ENCODE measurements around the gene KCNK16.

The KCNK16 gene

GRCh38 chr6:39322306-39322850 is at the start of gene KCNK16:
Gene KCNK16 (minus strand): TSS chr6:39322702. CDS start chr6:39322540, 162 bp downstream.
- no peak for DNase-seq (ENCODE audit: low read depth)

DNA sequence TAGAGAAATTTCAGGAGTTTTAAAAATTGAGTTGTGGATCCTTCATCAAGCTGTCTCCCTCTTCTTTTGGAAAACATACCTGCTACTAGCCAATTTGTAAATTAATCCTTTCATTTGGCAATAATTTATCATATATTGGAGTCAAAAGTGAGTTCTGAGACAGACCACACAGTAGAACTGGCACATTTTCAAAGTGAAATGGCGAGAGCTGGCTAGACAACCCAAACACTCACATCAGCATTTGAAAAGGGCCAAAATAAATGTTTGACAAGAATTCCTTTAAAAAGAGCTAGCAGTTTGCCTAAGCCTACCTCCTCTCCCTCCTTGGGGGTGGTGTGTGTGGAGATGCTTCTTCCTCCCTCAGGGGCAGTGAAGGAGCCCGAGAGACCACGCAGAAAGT is 47.9 kb upstream of the KCNK16 start:
- DNase-seq (ENCODE audit: low read depth) = no peak

DNA sequence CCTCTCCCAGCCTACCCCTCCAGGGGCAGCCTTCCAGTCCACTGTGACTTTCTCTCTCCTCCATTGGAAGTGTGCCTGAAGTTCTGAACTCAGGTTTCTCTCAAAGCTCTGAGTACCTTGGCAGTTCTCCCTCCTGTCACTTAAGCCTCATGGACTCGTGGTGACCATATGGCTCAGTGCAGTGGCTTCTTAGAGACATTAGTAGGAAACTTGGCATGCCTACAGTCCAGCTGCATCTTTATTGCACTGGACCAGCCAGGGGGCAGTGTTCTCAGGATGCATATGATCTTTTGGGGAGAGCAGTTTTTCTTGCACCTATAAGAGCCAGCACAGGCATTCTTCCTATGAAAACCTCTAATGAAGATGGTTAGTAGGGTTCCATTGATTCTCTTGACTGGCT is 47.5 kb upstream of the KCNK16 start:
- no peak for DNase-seq (ENCODE audit: low read depth)

DNA sequence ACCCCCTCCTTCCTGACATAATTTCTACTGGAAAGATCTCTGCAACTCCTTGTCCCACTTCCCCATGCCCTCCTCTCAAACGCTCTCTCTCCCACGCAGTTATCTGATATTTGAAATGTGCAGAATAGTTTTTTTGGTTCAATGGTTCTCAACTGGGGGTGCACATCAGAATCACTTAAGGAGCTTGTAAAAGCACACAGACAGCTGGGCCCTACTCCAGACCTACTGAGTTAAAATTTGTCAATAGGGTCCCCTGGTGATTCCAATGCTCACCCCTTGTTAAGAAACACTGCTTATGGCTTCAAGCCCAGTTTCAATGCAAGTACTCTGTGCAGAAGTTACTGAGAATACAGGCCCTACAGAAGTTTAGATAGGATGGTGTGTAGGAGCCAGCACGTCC is 45.2 kb upstream of the KCNK16 start:
- no peak for DNase-seq (ENCODE audit: low read depth)

- no peak for DNase-seq (ENCODE audit: low read depth)
Measured at GRCh38 chr6:39366931-39367618, 44.6 kb upstream of the KCNK16 start.

DNA sequence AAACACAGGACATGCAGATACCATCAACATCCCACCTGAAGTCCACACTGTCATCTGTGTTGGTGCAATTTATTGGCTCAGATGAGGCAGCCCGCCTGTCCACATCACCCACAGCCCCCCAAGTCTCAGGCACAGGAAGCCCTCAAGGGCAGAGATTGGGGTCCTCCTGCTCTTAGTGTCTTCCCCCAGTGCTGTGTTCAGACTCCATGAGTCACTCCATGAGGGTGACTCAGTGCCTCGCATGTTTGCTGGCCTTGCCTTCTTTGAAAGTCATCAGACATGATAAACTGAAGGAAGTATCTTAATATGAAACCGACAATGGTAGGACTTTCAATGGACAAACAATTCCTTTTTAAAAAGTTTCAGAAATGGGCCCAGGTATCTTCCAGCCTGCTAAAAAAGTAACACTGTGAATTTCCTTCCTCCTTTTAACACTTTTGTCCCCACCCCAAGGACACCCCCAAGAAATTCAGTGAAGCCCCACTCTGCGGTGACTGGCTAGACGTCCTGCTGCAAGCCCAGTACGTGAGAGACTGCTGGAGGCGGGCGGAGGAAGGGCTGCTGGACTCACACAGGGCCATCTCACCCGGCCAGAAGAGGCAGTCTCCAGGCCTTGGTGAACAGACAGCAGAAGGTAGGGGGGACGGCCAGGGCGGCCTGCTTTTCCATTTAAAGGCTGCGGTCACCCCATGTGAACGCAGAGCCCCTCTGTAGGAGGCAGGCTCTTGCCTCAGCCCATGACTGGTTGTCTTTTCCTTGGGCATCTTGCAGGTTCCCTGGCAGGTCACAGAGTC is 43.0 kb upstream of the KCNK16 start:
- no peak for DNase-seq (ENCODE audit: low read depth)

- no peak for DNase-seq (ENCODE audit: low read depth)
Measured at GRCh38 chr6:39363280-39363679, 40.8 kb upstream of the KCNK16 start.

DNA sequence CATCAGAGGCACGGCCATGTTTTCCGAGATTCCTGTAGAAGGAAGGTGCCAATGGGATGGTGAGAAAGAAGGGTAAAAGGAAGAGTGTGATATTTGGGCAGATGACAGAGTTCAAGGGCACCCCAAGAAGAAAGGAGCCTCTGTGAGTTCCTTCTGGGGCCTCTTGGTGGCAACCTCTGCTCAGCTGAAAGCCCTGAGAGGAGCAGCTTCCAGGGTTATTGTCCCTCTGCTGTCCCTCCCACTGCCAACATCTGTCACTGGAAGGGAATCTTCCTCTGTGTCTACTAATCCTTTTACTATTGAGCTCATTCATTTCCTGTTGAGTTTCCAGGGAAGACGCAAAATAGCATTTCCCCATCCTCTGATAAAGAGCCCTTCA is 40.0 kb upstream of the KCNK16 start:
- no peak for DNase-seq (ENCODE audit: low read depth)

GRCh38 chr6:39361657-39362486 is 39.4 kb upstream of the KCNK16 start:
- DNase-seq (ENCODE audit: low read depth) = no peak

GRCh38 chr6:39360378-39360777 is 37.9 kb upstream of the KCNK16 start:
- no peak for DNase-seq (ENCODE audit: low read depth)

GRCh38 chr6:39357998-39358686 is 35.6 kb upstream of the KCNK16 start:
- no peak for DNase-seq (ENCODE audit: low read depth)

DNA sequence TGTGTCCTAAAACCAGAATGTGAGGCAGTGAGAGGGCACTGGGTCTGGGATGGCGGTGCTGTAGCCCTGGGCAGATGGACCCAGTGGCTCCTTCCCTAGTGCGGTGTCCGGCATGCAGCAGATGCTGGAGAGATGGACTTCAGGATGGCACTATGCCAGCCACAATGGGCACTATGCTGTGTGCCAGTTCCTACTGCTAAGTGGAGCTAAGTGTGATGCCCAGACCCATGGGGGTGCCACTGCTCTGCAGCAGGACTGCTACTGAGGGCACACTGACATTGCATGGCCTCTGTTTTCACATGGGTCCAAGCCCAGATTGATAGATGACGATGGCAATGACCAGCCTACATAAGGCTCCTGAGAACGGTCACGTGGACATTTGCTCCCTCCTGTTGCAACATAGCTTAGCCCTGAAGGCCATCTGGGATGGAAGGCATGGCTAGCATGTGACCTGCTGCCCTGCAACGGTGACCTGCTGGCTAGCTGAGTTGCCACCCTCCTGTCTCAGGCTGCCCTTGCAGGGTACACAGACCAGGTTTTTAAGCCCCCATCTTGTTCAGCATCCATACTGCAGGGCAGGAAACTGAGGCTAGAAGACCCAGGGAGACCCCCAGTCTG is 31.3 kb upstream of the KCNK16 start:
- DNase-seq (ENCODE audit: low read depth) = no peak

DNA sequence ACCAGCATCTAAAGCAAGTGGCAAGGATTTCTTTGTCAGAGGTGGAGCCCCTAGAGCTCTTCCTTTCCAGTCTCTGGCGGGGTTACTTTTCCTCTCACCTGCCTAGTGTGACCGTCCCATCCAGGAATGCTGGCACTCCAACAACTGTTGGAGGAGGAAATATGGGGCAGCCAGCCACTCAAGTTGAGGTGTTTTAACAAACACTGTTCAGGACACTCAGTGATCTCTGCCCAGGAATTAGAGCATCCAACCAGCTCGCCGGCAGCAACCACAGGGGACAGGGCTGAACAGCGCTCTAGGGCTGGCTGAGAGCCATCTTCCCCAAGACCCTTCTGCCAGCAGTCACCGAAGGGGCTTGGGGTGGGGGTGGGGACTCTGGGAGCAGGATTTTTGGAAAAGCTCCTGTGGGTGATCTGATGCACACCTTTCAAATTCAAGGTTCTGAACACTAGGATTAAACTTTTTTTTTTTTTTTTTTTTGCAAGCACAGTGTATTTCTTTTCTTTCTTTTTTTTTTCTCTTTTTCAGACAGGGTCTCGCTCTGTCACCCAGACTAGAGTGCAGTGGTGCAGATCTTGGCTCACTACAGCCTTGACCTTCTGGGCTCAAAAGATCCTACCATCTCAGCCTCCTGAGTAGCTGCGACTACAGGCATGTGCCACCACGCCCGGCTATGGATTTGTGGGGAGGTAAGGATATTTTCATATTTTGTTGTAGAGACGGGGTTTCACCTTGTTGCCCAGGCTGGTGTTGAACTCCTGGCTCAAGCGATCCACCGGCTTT is 28.4 kb upstream of the KCNK16 start:
- no peak for DNase-seq (ENCODE audit: low read depth)

DNA sequence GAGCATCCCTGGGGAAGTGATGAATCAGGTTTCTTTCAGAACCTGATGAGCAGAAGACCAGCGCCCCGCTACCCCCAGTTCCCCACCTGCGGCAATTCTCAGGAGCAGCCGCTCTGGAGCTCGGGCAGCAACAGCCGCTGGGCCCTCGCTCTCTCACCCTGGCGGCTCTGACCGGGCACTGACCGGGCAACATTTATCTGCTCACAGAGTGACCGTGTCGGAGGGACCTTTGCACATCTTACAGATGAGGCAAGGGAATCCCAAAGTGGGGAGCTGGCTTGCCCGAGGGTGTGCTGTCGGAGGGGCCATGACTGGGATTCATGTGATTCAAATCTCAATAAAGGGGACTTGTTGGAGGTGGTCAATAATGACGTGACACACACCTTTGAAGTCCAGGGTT is 26.2 kb upstream of the KCNK16 start:
- DNase-seq (ENCODE audit: low read depth) = no peak

- peak; percentile 25 for DNase-seq (ENCODE audit: low read depth)
Measured at GRCh38 chr6:39347906-39348585, 25.5 kb upstream of the KCNK16 start.

GRCh38 chr6:39347206-39347605 is 24.7 kb upstream of the KCNK16 start:
- no peak for DNase-seq (ENCODE audit: low read depth)

GRCh38 chr6:39344821-39345280 is 22.3 kb upstream of the KCNK16 start:
- no peak for DNase-seq (ENCODE audit: low read depth)

GRCh38 chr6:39343396-39343870 is 20.9 kb upstream of the KCNK16 start:
- DNase-seq (ENCODE audit: low read depth) = no peak

- DNase-seq (ENCODE audit: low read depth) = no peak
Measured at GRCh38 chr6:39342692-39343395, 20.3 kb upstream of the KCNK16 start.

Data from activated T-helper 9 cell treated with anti-CD3 and anti-CD28 coated beads, Interleukin-2, amount 50 U/mL, for 16 hours (primary cell).